ENCODE results near the gene DYNC2I2.
A peak's percentile ranks its signal among the peaks of the same experiment; 100 is the strongest.
"Not testable (repeated sequence)": the region's sequence is repeated elsewhere in the genome, so short reads cannot be mapped to it uniquely, and the experiment has no call there.

Gene DYNC2I2

GRCh38 chr9:128619779-128620178 is 36.9 kb downstream of the DYNC2I2 start:
- no peak for DNase-seq (ENCODE audit: low read depth in 1 of 2, low spot score in 1 of 2)

GRCh38 chr9:128619127-128619526 is 37.5 kb downstream of the DYNC2I2 start:
- DNase-seq (ENCODE audit: low read depth in 1 of 2, low spot score in 1 of 2), result no peak

GRCh38 chr9:128617943-128618342 is 38.7 kb downstream of the DYNC2I2 start:
- no peak for DNase-seq (ENCODE audit: low read depth in 1 of 2, low spot score in 1 of 2)

- no peak for DNase-seq (ENCODE audit: low read depth in 1 of 2, low spot score in 1 of 2)
Measured at GRCh38 chr9:128615571-128615970, 41.1 kb downstream of the DYNC2I2 start.

- no peak for DNase-seq (ENCODE audit: low read depth in 1 of 2, low spot score in 1 of 2)
Measured at GRCh38 chr9:128614728-128615127, 41.9 kb downstream of the DYNC2I2 start.

GRCh38 chr9:128611600-128612394 is 44.9 kb downstream of the DYNC2I2 start:
- no peak for DNase-seq (ENCODE audit: low read depth in 1 of 2, low spot score in 1 of 2)

GRCh38 chr9:128610897-128611296 is 45.8 kb downstream of the DYNC2I2 start:
- no peak for DNase-seq (ENCODE audit: low read depth in 1 of 2, low spot score in 1 of 2)

- no peak for DNase-seq (ENCODE audit: low read depth in 1 of 2, low spot score in 1 of 2)
Measured at GRCh38 chr9:128607642-128608350, 48.9 kb downstream of the DYNC2I2 start.

- DNase-seq (ENCODE audit: low read depth in 1 of 2, low spot score in 1 of 2), result no peak
Measured at GRCh38 chr9:128603697-128604096, 53.0 kb downstream of the DYNC2I2 start.

- no peak for DNase-seq (ENCODE audit: low read depth in 1 of 2, low spot score in 1 of 2)
Measured at GRCh38 chr9:128600099-128600498, 56.5 kb downstream of the DYNC2I2 start.

- DNase-seq (ENCODE audit: low read depth in 1 of 2, low spot score in 1 of 2), result no peak
Measured at GRCh38 chr9:128595471-128595870, 61.2 kb downstream of the DYNC2I2 start.

GRCh38 chr9:128593856-128594255 is 62.8 kb downstream of the DYNC2I2 start:
- no peak for DNase-seq (ENCODE audit: low read depth in 1 of 2, low spot score in 1 of 2)

- no peak for DNase-seq (ENCODE audit: low read depth in 1 of 2, low spot score in 1 of 2)
Measured at GRCh38 chr9:128593039-128593438, 63.6 kb downstream of the DYNC2I2 start.

- DNase-seq (ENCODE audit: low read depth in 1 of 2, low spot score in 1 of 2), result no peak
Measured at GRCh38 chr9:128588581-128589233, 67.9 kb downstream of the DYNC2I2 start.

GRCh38 chr9:128587453-128587852 is 69.2 kb downstream of the DYNC2I2 start:
- peak in 1 of 2 donors; percentile 12 for DNase-seq (ENCODE audit: low read depth in 1 of 2, low spot score in 1 of 2)

GRCh38 chr9:128586934-128587333 is 69.7 kb downstream of the DYNC2I2 start:
- not testable (repeated sequence) for DNase-seq (ENCODE audit: low read depth in 1 of 2, low spot score in 1 of 2)

GRCh38 chr9:128585155-128585554 is 71.5 kb downstream of the DYNC2I2 start:
- DNase-seq (ENCODE audit: low read depth in 1 of 2, low spot score in 1 of 2), result not testable (repeated sequence)
